Measurements from ENCODE around the gene BMERB1.

BMERB1 gene

DNA sequence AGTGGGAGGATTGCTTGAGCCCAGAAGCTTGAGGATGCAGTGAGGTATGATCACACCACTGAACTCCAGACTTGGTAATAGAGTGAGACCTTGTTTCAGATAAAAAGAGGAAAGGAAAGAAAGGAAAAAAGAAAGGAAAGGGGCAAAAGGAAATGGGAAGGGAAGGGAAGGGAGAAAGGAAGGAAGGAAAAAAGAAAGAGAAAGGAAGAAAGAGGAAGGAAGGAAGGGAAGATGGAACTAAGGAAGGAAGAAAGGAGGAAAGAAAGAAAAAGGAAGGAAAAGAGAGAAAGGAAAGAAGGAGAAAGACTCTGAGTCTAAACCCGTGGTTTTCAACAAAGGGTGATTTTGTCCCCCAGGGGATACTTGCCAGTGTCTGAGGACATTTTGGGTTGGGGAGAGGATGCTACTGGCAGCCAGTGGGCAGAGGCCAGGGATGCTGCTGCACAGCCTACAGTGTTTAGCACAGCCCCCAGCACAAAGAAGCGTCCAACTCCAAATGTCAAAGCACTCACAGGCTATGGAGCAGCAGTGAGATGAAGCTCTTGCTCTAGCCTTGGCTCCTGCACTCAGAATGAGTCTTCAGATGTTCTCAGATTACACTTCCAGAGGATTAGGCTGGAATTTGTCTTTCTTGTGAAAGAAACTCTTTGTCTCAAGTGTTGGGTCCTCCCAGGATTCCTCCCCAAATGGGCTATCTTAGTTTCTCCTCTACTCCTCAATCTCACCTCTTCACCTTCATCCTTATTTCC lies 64.2 kb downstream of the BMERB1 start:
- H3K4me3 ChIP-seq (ENCODE audit: low read depth, low read length) = no peak overlapping the region
- no peak for DNase-seq (ENCODE audit: low read depth)
- TF ChIP-seq, protein P1, sequence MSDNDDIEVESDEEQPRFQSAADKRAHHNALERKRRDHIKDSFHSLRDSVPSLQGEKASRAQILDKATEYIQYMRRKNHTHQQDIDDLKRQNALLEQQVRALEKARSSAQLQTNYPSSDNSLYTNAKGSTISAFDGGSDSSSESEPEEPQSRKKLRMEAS (IDR thresholded peaks at IDR 0.05; ENCODE audit: low read depth, low read length) = no peak
- no peak for TF ChIP-seq MYC (IDR thresholded peaks at IDR 0.05; ENCODE audit: low read depth, low read length)
- TF ChIP-seq, protein P2, sequence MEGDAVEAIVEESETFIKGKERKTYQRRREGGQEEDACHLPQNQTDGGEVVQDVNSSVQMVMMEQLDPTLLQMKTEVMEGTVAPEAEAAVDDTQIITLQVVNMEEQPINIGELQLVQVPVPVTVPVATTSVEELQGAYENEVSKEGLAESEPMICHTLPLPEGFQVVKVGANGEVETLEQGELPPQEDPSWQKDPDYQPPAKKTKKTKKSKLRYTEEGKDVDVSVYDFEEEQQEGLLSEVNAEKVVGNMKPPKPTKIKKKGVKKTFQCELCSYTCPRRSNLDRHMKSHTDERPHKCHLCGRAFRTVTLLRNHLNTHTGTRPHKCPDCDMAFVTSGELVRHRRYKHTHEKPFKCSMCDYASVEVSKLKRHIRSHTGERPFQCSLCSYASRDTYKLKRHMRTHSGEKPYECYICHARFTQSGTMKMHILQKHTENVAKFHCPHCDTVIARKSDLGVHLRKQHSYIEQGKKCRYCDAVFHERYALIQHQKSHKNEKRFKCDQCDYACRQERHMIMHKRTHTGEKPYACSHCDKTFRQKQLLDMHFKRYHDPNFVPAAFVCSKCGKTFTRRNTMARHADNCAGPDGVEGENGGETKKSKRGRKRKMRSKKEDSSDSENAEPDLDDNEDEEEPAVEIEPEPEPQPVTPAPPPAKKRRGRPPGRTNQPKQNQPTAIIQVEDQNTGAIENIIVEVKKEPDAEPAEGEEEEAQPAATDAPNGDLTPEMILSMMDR (IDR thresholded peaks at IDR 0.05; ENCODE audit: low read depth, low read length) = no peak
- TF ChIP-seq POLR2A (IDR thresholded peaks at IDR 0.05; ENCODE audit: extremely low read depth, insufficient read length) = no peak

DNA sequence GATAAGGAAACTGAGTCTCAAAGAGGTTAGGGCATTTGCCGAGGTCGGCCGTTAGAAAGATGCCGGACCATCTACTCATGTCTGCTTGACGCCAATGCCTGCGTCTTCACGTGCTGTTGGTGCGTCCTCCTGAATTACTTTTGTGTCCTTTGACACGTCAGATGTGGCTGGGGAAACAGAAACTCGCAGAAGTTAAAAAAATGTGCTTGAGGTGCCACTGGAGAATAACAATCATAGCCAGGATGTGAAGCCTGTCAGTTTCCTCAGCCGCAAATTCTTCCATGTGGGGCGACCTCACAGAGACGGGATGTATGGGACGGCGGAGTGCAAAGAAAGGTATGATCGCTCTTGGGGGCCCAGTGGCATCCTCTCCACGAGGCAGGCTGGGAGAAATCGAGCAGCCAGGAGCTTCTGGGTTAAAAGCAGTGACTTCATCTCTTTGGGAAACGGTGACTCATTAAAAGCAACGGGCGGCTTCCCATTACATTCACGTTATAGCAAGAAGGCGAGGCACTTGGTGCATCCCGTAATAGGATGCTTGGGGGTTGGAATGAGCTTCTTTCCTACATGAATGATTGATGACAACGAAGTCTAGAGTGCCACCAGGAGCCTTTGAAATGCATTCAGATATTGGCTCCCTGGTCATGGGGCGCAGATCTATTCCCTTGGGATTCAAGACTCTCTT lies 67.8 kb downstream of the BMERB1 start:
- peak; percentile 70 for DNase-seq (ENCODE audit: low read depth)
- TF ChIP-seq POLR2A (IDR thresholded peaks at IDR 0.05; ENCODE audit: extremely low read depth, insufficient read length) (no peak), MYC (IDR thresholded peaks at IDR 0.05; ENCODE audit: low read depth, low read length) (no peak)
- TF ChIP-seq, protein P2 (IDR thresholded peaks at IDR 0.05; ENCODE audit: low read depth, low read length) = no peak
- TF ChIP-seq, protein P1 (IDR thresholded peaks at IDR 0.05; ENCODE audit: low read depth, low read length) = no peak
- no peak overlapping the region for H3K4me3 ChIP-seq (ENCODE audit: low read depth, low read length)

DNA sequence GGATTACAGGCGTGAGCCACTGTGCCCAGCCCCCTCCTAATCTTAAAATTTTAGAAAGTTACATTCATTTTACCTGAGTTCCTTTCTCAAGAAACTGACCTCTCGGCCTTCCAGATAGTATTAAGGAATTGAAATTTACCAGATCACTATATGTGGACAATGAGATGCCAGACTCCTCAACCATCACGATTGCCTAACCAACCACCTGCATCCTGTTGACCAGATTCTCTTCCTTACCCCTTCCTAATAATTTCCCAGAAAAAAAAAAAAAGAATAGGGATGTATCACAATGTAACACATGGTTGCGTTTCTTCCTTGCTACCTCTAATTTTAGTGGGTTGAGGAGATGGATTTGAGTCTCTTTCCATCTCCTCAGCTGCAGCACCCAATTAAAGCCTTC lies 72.1 kb downstream of the BMERB1 start:
- no peak for DNase-seq (ENCODE audit: low read depth)
- TF ChIP-seq MYC (IDR thresholded peaks at IDR 0.05; ENCODE audit: low read depth, low read length) (no peak), POLR2A (IDR thresholded peaks at IDR 0.05; ENCODE audit: extremely low read depth, insufficient read length) (no peak)
- TF ChIP-seq, protein P2 (IDR thresholded peaks at IDR 0.05; ENCODE audit: low read depth, low read length) = no peak
- TF ChIP-seq, protein P1 (IDR thresholded peaks at IDR 0.05; ENCODE audit: low read depth, low read length) = no peak
- no peak overlapping the region for H3K4me3 ChIP-seq (ENCODE audit: low read depth, low read length)

DNA sequence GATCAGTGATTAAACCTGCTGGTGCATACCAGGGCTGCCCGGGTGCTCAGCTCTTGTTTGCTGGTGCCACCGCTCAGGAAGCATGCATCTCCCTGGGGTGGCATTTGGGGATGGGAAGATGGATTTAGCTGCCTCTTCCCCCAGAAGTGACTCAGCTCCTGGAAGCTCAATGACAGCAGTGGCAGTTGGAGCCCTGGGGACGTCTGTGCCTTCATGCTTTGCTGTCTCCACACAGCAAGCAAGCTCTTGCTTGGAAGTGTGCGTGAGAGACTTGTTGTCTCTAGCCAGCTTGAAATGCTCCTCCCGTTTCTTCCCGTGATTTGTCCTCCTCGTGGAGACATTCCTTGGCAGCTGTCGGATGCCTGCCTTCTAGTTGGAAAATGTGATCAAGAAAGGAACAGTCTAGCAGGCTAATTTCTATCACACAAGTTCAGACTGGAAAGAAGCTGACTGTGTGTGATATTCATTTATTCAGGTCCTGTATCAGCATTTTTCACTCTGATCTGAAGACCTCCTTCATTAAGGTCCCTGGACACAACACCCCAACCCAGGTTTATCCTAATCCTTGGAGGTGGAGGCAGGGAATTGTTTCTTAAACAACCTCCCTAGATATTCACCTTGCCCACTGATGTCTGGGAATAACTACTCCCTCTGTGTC lies 73.0 kb downstream of the BMERB1 start:
- peak; percentile 66 for DNase-seq (ENCODE audit: low read depth)
- TF ChIP-seq, protein P1 (IDR thresholded peaks at IDR 0.05; ENCODE audit: low read depth, low read length) = no peak
- TF ChIP-seq, protein P2 (IDR thresholded peaks at IDR 0.05; ENCODE audit: low read depth, low read length) = no peak
- TF ChIP-seq POLR2A (IDR thresholded peaks at IDR 0.05; ENCODE audit: extremely low read depth, insufficient read length) (no peak), MYC (IDR thresholded peaks at IDR 0.05; ENCODE audit: low read depth, low read length) (no peak)

DNA sequence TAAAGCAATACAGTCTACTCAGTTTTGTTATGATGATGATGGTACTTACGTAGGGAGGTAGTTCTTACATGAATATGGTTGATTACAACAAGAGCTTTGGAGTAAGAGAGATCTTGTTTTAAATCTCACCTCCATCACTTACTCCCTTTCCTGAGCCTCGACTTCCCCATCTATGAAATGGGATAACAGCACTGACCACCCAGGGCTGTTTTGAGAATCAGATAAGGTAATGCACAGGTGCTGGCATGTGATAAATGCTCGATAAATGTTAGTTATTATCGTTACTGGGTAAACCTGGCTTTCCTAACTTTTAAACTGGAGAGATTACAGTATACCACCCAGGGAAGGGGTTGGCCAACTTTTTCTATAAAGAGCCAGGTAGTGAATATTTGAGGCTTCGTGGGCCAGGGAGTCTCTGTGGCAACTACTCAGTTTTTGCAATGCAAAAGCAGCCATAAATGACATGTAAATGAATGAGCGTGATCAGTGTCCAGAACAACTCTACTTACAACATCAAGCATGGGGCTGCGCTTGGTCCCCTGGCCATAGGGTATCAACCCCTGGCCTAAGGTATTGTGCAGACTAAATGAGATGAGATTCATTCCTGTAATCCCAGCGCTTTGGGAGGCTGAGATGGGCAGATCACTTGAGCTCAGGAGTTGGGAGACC lies 73.7 kb downstream of the BMERB1 start:
- DNase-seq (ENCODE audit: low read depth) = no peak
- H3K4me3 ChIP-seq (ENCODE audit: low read depth, low read length) = no peak overlapping the region
- no peak for TF ChIP-seq POLR2A (IDR thresholded peaks at IDR 0.05; ENCODE audit: extremely low read depth, insufficient read length)
- no peak for TF ChIP-seq MYC (IDR thresholded peaks at IDR 0.05; ENCODE audit: low read depth, low read length)
- TF ChIP-seq, protein P2 (IDR thresholded peaks at IDR 0.05; ENCODE audit: low read depth, low read length) = no peak
- TF ChIP-seq, protein P1 (IDR thresholded peaks at IDR 0.05; ENCODE audit: low read depth, low read length) = no peak

More for the DNA sequence above, 73.0 kb downstream of the BMERB1 start:
- no peak overlapping the region for H3K4me3 ChIP-seq (ENCODE audit: low read depth, low read length)

Measured in NB4 (cell line).